Fibroblast of mammary gland (primary cell): Measurements from ENCODE around the gene TPM2.

ENCODE experiments used
- DNase-seq: peaks from one replicate; pipeline ENCODE4 v3.0.0-alpha.2; 2010; ENCODE audit warnings: low read depth
- H3K4me3 ChIP-seq: 2 replicates; pipeline ENCODE4 v1.5.1; 2011; ENCODE audit warnings: low read depth, mild to moderate bottlenecking, low read length, moderate library complexity; ENCODE audit not compliant: control insufficient read depth
- TF ChIP-seq, protein P1 (sequence below): conservative IDR thresholded peaks from 2 replicates; pipeline ENCODE4 v1.5.1; 2011; ENCODE audit warnings: low read depth, low read length, inconsistent platforms; ENCODE audit not compliant: control insufficient read depth, insufficient read depth

The TPM2 gene

GRCh38 chr9:35690614-35691333, 1.0 kb upstream of the TPM2 start:
- TF ChIP-seq, protein P1, sequence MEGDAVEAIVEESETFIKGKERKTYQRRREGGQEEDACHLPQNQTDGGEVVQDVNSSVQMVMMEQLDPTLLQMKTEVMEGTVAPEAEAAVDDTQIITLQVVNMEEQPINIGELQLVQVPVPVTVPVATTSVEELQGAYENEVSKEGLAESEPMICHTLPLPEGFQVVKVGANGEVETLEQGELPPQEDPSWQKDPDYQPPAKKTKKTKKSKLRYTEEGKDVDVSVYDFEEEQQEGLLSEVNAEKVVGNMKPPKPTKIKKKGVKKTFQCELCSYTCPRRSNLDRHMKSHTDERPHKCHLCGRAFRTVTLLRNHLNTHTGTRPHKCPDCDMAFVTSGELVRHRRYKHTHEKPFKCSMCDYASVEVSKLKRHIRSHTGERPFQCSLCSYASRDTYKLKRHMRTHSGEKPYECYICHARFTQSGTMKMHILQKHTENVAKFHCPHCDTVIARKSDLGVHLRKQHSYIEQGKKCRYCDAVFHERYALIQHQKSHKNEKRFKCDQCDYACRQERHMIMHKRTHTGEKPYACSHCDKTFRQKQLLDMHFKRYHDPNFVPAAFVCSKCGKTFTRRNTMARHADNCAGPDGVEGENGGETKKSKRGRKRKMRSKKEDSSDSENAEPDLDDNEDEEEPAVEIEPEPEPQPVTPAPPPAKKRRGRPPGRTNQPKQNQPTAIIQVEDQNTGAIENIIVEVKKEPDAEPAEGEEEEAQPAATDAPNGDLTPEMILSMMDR: no peak
- H3K4me3 ChIP-seq: peak overlapping the region; percentile 96
- peak; percentile 67 for DNase-seq

DNA sequence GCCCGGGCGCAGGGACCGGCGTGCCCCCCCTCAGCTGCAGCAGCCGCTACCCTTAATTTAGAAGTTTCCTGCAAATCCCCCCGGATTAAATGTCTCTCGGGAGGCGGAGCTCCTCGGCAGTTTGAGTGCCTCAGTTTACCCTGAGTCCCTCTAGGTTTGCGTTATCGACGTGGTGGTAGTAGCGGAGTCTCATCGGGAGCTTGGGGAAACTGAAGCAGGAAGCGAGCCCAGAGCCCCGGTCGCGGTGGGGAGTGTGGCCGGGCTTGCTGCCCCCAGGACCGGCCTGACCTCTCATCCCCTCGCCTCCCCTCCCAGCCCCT, 529 bp upstream of the TPM2 start:
- DNase-seq: peak; percentile 64
- H3K4me3 ChIP-seq: peak overlapping the region; percentile 96
- TF ChIP-seq, protein P1: no peak

- H3K4me3 ChIP-seq: peak overlapping the region; percentile 96
- DNase-seq: peak; percentile 95
These were observed 875 bp downstream of the TPM2 start for GRCh38 chr9:35688558-35689541.

GRCh38 chr9:35687972-35688557, 1.7 kb downstream of the TPM2 start:
- H3K4me3 ChIP-seq: peak overlapping the region; percentile 96
- no peak for DNase-seq
- TF ChIP-seq, protein P1: no peak

More at GRCh38 chr9:35688558-35689541, 875 bp downstream of the TPM2 start:
- TF ChIP-seq, protein P1: no peak

DNA sequence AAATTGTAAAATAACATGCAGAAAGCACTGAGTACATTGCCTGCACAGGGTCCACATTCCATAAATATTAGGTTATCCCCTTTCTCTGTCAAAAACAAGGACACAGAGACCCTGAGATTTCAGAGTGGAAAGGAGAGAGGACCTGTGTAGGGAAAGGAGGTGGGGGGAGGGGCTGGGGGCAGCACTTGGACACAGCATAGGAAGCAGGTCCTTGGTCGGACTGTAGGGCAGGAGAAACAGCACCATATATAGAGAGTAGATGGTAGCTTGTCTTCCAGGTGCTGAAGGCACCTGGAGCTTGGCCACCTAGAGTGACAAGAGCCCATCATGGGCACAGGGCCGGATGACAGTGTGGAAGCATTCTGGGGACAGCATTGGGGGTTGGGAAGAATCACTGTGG, 2.4 kb downstream of the TPM2 start:
- TF ChIP-seq, protein P1: no peak
- H3K4me3 ChIP-seq: peak overlapping the region; percentile 96
- no peak for DNase-seq
